Jurkat, Clone E6-1 (cell line): ENCODE results near the gene USH1C.

Experiments
- DNase-seq: peaks from one replicate; pipeline ENCODE4 v3.0.0-alpha.2; 2011; ENCODE audit warnings: low read depth, low spot score
- H3K4me3 ChIP-seq: 2 replicates; pipeline ENCODE4 v1.5.1; 2011; ENCODE audit warnings: mild to moderate bottlenecking, low read length, control low read depth, moderate library complexity

Gene USH1C

GRCh38 chr11:17486646-17487045 lies 57.6 kb downstream of the USH1C start:
- no peak overlapping the region for H3K4me3 ChIP-seq
- no peak for DNase-seq

- no peak for DNase-seq
Measured at GRCh38 chr11:17483505-17483904, 60.7 kb downstream of the USH1C start.

GRCh38 chr11:17481905-17482304 lies 62.3 kb downstream of the USH1C start:
- H3K4me3 ChIP-seq: no peak overlapping the region
- no peak for DNase-seq

More at GRCh38 chr11:17483505-17483904, 60.7 kb downstream of the USH1C start:
- H3K4me3 ChIP-seq: no peak overlapping the region

- no peak for DNase-seq
- H3K4me3 ChIP-seq: no peak overlapping the region; the same call in 1 of the 2 replicates
Measured at GRCh38 chr11:17479284-17480214, 64.7 kb downstream of the USH1C start.

GRCh38 chr11:17478070-17478469 lies 66.1 kb downstream of the USH1C start:
- no peak for DNase-seq
- H3K4me3 ChIP-seq: no peak overlapping the region

- H3K4me3 ChIP-seq: no peak overlapping the region
- DNase-seq: no peak
Measured at GRCh38 chr11:17477361-17477760, 66.9 kb downstream of the USH1C start.

- DNase-seq: no peak
- H3K4me3 ChIP-seq: no peak overlapping the region
Measured at GRCh38 chr11:17477084-17477333, 67.2 kb downstream of the USH1C start.

GRCh38 chr11:17476317-17477083 lies 67.7 kb downstream of the USH1C start, which contains the start of gene ABCC8:
ABCC8 (minus strand) TSS chr11:17476845; CDS start chr11:17476776, 69 bp downstream.
- no peak for DNase-seq
- no peak within 1 kb of the TSS for H3K4me3 ChIP-seq

GRCh38 chr11:17475666-17476316 lies 68.4 kb downstream of the USH1C start:
- DNase-seq: no peak
- no peak overlapping the region for H3K4me3 ChIP-seq

- DNase-seq: no peak
Measured at GRCh38 chr11:17473071-17473744, 71.0 kb downstream of the USH1C start.

GRCh38 chr11:17472467-17472866 lies 71.7 kb downstream of the USH1C start:
- DNase-seq: no peak
- no peak overlapping the region for H3K4me3 ChIP-seq

More at GRCh38 chr11:17473071-17473744, 71.0 kb downstream of the USH1C start:
- no peak overlapping the region for H3K4me3 ChIP-seq

- no peak overlapping the region for H3K4me3 ChIP-seq
- peak; percentile 8 for DNase-seq
Measured at GRCh38 chr11:17471501-17471900, 72.7 kb downstream of the USH1C start.

- no peak overlapping the region for H3K4me3 ChIP-seq
- DNase-seq: no peak
Measured at GRCh38 chr11:17469998-17470397, 74.2 kb downstream of the USH1C start.

- no peak for DNase-seq
- H3K4me3 ChIP-seq: no peak overlapping the region
Measured at GRCh38 chr11:17468122-17468521, 76.1 kb downstream of the USH1C start.

- H3K4me3 ChIP-seq: no peak overlapping the region
- DNase-seq: no peak
Measured at GRCh38 chr11:17463546-17464174, 80.6 kb downstream of the USH1C start.

GRCh38 chr11:17462940-17463339 lies 81.3 kb downstream of the USH1C start:
- H3K4me3 ChIP-seq: no peak overlapping the region
- DNase-seq: no peak

- DNase-seq: no peak
- no peak overlapping the region for H3K4me3 ChIP-seq
Measured at GRCh38 chr11:17460406-17460805, 83.8 kb downstream of the USH1C start.

GRCh38 chr11:17459236-17459896 lies 84.8 kb downstream of the USH1C start:
- no peak overlapping the region for H3K4me3 ChIP-seq
- DNase-seq: no peak
